GM19468 (cell line): ENCODE results near the gene TSC22D3.

Experiments
- ATAC-seq: cut with Tn5 transposase; IDR thresholded peaks from one replicate; pipeline ENCODE4 v1.9.1; 2021; ENCODE audit warnings: mild to moderate bottlenecking, moderate library complexity, moderate number of reproducible peaks; ENCODE audit not compliant: unreplicated experiment; ENCODE audit errors: extremely low read depth

Gene TSC22D3

DNA sequence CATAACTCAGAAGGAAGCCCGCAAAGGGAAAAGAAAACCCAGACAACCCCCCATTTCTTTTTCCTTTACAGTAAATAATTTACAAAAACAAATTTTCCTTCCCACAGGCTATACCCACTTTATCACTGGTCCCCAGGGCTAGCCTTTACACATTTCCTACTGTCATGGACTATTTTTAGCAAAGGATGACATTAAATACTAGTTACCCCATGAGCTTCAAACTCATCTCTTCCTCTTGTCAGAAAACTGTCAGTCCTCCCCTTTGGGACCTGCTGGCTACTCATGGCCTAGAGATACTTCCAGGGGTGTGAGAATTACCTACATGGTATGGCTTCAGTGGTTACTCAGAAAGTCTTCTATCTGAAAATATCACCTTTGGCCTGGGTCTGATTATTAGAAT lies 11.9 kb downstream of the TSC22D3 start:
- ATAC-seq = no peak

DNA sequence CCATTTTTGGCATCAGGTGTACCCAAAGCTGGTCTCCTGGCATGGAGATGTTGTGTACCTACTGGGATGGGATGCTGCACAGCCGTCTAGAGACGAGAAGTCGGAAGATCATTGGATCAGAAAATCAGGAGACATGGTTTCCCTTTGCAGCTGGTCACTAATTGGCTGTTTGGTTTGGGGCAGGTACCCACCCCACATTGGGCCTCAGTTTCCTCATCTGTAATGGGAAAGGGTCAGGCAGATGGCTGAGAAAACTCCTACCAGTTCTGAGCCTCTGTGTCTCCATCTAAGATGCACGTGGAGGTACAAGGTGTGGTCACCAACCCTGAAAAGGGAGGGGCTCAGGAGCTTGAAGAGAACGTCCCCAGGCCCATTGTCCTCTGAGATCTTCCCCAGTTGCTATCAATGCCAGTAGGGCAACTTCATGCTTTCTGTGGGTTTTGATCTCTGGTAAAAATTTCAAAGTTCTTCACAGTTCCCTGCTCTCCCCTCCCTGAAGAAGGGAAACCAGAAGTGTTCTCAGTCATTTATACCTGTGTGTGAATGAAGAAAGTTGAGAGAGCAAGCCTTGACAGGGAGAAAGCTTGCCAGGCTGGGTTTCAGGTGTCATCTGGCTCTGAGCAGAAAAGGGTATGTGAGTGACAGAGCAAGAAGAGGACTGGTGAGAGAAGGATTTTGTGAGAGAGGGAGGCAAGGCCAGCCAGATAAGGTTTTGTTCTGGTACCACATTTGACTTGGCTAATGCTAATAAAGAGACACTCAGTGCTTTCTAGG lies 15.1 kb downstream of the TSC22D3 start:
- ATAC-seq = no peak

DNA sequence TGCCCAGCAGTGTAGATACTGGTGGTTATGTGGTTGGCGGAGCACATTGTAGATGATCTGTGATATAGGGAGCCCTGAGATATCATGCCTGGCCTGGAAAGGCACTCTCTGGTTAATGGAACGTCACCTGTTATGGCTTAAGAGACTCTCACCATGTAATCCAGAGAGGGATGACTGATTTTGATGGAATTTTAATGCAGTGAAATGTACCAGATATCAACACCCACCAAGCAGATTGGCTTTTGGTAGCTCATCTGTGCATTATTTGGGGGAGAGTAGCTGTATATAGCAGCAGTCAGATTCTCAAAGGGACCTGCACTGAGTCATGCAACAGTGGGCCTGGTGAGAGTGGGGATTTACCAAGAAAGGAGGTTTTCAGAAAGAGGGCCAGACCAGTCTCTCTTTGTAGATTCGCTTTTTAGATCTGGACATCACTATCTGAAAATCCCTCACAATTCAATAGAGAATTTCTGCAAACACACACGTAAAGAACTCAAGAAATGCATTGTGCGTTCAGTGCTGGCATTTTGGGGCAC lies 17.3 kb downstream of the TSC22D3 start:
- no peak for ATAC-seq

DNA sequence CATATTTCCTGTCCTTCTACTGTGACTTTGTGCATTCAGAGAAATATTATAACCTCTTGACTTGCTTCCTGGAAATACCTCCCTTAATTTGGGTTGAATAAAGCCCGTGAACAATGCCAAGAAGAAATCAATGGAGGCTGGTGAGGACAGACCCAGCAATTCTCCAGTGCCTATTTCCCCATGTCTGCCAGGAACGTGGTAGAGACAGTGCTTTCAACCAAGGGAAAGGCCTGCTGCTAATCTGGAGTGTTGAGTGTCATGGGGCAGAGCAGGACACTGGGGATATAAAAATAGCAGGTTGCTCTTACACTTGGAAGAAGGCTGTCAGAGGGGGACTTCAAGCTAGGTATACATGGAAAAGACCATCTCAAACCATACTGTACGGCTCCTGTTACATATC lies 19.9 kb downstream of the TSC22D3 start:
- ATAC-seq = no peak

DNA sequence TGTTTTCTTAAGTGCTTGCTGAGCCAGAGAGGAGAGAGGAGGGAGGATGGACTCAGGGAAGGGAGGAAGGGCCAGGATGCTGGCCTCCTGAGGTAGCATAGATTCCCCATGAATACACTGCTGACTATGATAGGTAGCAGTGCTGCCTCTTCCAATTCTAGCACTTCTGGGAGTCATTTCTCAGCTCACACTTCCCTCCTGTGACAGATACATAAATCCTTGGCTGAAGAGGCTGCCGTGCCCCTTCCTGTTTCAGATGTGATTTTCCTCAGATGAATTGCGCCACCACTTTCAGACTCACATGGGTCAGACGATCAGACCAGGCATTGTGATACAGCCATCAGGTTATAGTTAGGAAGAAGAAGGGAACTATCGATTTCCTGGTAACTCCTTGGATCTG lies 22.4 kb downstream of the TSC22D3 start:
- ATAC-seq = no peak

DNA sequence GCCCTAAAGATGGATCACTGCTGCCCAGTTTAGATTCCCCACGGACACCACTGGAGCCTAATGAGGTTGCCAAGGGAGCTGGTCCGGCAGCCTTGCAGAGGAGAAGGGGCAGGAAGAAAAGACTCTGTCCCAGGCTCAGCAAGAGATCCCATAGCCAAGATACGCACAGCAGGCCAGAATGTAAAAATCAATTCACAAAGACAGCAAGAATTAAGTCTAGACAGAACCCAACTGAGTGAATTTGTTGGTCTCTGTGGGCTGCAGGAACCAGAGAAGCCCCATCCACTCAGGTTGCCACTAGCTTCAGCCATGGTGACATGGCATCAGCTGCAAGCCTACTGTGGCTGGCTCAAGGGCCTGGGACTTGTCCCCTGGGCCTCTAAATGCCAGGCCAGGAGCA lies 22.9 kb downstream of the TSC22D3 start:
- ATAC-seq = no peak

DNA sequence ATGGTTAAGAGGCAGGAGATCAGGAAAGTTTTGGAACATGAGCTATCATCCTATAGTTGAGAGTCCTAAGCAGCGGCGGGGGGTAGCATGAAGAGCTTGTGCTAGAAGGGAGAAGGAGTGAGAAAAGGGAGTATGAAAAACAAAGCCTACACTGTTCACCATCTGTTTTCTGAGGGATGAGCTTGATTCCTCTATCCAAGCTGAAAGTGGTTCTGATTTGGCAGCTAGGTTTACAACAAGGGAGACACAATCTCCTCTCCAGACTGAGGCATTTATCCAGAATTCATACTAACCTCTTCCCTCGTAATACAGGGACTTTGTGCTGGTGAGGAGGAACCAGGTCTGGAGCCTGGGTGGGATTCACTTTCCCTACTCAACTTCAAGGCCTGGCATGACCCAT lies 23.5 kb downstream of the TSC22D3 start:
- ATAC-seq = no peak

DNA sequence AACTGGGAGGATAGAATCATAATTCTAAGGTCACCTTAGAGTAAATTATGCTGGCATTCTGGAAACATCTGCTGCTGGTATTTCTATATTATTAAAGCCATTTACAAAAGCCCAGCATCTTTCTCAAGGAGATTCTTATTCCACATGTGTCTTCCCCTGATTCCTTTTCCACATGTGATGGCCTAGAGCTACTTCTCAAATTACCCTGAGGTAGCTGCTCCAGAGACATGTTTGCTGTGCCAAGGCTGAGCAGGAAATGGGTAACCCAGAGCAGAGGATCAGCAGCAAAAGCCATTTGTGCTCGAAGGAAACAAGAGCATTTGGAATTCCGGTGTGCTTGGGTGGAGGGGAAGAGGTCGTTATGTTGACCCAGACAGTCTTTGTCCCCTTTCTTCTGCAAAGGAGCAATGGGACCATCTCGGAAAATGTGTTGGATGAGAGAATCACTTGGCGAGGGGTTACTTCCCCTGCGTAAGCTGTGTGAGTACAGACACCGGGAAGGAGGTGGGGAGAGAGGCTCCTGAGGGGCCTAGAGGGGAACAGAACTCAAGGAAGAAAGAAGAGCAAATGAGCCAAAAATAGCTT lies 24.6 kb downstream of the TSC22D3 start:
- ATAC-seq = no peak

DNA sequence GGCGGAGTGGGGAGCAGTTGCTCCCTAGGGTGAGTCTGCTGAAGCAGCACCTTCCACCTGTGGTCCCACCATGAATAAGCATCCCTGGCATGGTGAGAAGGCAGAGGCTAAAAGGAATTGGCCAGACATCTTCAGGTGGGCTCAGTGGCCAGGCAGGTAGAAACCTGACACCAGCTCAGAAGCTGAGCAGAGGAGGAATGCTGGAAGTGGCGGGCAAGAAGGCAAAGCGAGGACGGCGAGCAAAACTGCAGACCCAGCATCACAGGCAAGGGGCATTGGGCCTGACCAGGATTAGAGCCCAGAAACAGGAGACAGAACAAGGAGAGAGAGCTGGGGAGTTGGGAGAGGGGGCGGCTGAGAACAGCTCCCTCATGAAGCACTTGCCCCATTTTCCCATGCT lies 25.3 kb downstream of the TSC22D3 start:
- ATAC-seq = no peak

DNA sequence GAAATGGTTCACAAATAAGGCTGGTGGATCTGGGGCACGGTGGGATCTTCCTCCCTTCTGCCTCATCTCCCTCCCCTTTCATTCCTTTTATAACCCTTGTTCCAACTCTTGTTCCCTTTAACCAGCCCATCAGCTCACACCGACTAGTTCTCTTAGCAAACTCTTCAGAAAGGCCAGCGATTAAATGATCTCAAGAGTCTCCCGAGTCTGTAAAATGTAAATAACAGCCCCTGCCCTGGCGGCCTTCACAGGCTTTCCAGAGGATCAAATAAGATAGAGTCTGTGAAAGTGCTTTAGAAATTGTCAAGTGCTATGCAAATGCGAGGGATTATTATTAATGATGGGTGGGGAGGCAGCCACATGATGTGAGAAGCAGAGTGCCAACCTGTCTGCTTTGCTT lies 27.1 kb downstream of the TSC22D3 start:
- no peak for ATAC-seq

DNA sequence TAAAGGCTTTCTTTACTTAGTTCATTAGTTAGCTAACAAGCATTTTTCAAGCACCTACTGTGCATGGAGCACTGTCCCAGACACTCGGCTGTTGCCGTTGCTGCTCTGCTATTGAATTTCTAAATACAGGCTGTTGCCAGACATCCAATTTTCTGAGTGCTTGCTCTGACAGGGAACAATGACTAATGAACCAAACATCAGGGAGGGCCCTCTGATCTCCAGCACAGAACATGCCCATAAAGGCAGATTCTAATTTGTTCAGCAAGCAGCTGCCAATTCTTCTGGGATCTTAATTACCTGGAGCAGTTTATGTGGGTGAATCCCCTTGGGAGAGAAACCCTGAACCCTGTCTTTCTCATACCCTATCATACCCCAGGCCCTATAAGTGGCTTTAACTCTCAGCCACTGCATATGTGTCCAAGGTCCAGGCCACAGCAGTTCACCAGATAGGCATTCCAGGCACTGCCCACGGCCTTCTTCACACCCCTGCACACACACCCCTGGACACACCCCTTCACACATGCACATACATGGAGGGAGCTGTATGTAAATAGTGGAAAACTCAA lies 27.9 kb downstream of the TSC22D3 start:
- ATAC-seq = no peak

DNA sequence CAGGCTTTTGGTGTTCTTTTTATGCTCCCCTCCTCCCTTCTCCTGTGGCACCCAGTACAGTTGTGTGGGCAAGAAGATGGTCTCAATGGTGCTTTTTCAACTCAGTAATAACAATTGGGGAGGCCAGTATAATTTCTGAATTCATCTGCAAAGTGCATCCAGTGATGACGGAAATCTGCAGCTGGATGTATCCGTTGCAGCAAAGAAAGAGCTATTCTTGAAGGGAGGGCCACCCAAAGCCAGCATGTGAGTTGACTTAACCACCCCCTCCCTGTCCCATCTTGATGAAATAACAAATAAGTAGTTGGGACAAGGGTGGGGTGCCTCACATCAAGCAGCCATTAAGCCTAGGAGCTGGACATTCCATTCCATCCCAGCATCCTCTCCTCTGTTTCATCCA lies 30.7 kb downstream of the TSC22D3 start:
- no peak for ATAC-seq

DNA sequence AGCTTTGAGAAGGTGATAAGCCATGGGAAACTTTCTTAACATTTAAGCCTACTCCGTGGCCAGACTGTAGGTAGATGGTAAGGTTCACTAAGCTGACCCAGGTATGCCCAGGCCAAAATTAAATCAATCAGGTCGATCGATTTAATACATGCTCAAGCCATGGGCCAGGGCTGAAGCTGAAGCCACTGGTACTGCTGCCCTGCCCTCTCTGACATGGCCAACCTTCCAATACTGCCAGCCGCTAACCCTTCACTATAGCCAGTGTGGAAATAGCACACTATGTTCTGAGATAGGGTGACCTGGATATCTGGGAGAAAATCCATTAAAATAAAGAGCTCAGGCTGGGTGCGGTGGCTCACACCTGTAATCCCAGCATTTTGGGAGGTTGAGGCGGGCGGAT lies 31.6 kb downstream of the TSC22D3 start:
- no peak for ATAC-seq

DNA sequence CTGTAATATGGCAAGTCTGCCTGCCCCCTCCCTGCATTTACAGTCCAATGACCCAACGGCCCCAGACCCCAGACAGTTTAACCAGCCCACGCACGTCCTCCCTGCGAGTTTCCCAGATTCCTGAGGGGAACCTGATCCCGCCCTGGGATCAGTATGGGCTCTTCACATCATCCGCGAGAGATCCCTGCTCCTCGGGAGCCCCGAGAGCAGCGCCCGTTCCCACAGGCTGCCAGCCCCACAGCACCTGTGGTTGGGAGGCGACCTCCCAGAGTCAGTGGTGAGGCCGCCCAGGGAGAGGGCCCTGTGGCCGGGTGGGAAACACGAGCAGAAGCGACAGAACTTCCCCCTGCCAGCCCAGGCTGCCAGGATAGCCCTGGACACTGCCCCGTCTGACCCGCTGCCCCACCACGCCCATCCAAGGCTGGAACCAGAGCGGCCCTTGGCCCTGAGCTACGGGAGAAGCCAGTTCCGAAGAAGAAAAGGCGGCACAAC lies 32.8 kb downstream of the TSC22D3 start:
- no peak for ATAC-seq

DNA sequence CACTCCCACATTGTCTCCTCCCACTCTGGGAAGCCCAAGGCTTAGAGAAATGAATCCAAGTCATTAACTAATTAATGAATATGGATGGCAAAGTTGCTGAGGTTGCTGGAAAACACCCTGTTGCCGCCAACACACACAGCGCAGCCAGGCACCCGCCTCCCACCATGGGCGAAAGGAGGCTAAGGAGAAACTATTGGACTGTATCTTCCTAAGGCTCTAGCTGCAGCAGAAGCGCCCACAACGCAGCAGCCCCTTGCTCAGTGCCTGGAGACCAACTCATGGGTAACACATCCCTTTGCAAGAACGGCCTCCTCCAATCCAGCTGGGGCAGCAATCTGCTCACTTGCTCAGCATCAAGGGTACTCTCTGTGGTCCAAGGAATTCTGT lies 34.2 kb downstream of the TSC22D3 start:
- no peak for ATAC-seq

DNA sequence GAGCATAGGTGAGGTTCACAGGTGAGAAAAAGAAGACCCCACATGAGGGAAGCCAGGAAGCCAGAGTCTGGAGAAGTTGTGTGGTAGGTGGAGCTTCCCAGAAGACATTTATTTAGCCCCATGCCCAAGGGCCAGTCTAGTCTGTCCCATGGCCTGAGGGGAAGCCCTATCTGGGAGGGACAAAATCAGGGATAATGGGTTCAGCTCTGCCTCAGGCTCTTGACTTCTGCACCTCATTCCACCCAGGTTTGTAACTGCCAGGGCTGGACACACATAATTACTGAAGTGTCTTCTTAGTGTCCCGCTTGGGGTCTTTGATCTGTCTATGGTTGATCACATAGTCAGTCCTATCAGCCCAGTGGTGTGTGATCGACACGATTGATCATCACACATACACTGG lies 36.0 kb downstream of the TSC22D3 start:
- ATAC-seq = no peak

DNA sequence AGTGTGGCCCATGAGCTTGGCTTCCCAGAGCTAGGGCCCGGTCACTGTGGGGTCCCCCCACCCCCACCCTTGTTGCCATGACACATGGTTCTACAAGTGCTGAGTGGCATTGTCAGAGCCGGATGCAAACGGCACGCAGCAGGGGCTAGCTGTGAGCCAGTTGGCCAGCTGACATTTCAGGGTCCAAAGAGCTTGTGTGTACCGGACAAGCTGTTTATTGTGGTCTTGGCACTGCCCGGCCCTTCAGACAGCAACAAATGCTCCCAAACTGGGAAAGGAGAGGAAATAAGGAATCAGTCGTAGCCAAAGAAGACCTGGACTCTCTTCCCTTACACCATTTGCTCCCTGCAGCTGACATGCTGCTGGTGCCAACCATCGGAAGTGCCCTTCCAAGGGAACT lies 36.8 kb downstream of the TSC22D3 start:
- ATAC-seq = no peak

DNA sequence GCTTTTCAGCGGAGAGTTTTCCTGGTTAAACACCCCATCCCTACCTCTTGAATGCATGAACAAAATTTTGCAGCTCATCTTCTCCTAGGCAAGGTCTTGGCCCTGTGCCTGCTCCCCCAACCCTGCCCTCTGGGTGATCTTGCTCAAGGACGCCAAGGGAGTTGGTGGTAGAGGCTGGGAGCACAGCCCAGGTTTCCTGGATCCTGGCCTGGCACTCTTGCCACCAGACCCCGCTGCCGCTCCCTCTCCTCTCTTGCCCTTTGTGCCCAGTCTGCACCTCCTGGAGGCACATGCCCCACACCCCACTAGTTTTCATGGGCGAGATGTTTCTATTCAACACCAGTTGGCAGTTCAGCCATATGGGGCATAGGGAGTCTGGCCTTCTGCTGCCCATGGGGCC lies 37.3 kb downstream of the TSC22D3 start:
- ATAC-seq = no peak

DNA sequence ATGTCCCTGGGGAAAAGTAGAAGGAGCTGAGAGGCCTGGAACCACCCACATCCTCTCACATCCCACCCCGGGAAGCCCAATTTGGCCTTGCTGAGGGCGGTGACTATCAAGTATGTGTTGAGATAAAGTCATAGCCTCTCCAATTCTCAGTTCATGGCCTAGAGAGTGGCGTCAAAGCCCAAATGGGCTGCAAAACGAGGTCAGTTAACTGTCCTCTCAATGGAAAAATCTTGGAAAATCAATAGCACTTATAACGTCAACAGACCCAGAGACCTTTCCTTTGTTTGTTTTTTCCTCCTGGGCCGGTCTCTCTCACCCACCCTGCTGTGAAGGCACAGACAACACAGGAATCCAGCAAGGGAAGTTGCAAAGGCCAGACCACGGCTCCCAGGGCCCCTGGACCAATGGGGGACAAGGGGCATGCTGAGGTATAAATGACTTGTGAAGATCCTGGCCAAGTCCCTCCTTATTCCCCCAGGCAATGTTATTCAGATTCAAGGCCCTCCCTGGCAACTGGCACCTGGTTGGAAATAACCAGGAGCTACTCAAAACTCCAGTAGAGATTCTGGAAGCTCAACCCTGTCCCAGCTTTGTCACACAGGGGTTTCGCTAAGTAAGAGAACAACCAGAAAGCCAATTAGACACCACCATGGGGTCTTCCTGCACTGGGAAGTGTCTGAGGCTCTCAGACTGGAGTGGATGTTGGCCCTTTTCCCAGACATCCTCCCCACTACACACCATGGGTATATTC lies 38.6 kb downstream of the TSC22D3 start:
- no peak for ATAC-seq

DNA sequence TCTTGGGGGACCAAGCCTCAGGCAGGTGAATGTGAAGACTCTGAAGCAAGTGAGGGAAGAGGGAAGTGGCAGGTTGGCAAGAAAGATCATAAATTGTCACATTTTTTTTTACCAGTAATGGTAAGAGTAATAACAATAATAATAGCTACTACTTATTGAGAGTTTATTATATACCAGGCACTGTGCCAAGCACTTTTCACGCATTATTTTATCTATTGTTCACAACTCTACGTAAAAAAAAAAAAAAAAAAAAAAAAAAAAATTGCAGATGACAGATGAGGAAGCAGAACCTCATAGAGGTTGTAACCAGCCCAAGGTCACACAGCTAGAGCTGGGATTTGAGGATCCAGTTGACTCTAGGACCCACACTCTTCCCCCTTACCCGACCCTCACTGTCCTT lies 40.9 kb downstream of the TSC22D3 start:
- no peak for ATAC-seq

DNA sequence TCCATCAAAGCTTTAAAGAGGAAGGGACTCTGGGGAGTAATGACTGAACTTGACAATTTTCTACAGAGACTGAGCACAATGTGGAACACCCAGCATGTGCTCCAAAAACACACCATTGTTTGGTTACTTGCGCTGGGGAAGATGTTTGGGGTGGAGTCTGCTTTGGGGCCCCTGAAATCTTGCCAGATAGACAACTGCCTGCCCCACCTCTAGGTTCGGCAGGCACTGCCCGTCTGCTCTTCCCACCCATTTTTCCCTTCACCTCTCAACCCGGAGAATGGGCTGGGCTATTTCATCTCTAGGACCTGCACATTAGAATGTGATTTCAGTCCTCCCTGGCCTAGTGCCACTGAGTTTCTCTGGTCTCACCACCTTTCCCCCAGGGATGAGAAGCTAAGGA lies 41.9 kb downstream of the TSC22D3 start:
- no peak for ATAC-seq
